GM19467 (cell line): ENCODE measurements around the gene PAX3.

ENCODE experiments used
- ATAC-seq: cut with Tn5 transposase; IDR thresholded peaks from one replicate; pipeline ENCODE4 v1.9.1; 2021; ENCODE audit warnings: mild to moderate bottlenecking, moderate library complexity; ENCODE audit not compliant: unreplicated experiment

Gene PAX3

DNA sequence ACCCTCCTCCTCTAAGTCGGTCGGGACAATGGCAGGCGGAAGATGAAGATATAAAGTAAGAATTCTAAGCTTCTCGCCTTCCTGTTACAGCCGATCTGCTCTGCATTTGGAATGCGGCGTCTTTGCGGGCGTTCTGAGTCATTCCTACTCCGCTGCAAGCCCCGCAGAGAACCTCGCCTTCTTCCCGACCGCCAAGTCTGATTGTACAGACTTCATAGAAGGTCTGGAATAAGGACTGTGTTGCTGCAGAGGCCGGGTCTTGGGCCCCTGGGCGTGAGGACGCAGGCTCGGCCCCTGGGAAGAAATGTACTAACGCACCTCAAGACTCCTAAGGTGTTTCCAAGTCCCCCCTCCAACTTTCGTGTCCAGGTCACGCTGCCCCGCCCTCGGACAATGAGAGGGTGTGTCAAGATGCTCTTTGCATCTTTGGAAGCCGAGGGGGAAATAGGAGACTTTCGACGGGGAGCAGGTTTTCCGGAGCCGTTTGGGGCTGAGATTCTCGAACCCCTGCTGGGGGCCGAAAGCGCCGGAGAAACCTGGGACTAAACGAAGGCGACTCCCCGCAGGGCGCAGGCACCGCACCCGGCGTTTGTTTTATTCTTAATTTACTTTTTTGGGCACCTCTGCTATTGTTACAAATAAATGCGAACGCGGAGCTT is 12.7 kb upstream of the PAX3 start:
- ATAC-seq: no peak

DNA sequence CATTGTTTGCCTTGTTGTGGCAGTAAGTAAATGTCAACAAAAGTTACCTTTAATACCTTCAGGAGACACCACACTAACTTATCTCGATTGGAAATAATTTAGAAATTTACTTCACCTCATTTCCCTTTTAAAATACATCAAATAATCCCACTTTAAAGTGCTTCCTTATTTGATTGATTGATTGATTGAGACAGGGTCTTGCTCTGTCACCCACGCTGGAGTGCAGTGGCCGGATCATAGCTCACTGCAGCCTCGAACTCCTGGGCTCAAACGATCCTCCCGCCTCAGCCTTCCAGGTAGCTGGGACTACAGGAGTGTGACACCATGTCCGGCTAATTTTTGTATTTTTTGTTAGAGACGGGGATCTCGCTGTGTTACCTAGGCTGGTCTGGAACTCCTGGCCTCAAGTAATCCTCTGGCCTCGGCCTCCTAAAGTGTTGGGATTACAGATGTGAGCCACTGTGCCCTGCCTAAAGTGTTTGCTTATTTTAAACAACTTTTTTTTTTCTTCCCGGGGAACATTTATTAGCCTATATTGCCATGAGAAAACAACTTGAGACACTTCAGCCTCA is 12.0 kb upstream of the PAX3 start:
- no peak for ATAC-seq

GRCh38 chr2:222309766-222310165 is 11.0 kb upstream of the PAX3 start:
- no peak for ATAC-seq

DNA sequence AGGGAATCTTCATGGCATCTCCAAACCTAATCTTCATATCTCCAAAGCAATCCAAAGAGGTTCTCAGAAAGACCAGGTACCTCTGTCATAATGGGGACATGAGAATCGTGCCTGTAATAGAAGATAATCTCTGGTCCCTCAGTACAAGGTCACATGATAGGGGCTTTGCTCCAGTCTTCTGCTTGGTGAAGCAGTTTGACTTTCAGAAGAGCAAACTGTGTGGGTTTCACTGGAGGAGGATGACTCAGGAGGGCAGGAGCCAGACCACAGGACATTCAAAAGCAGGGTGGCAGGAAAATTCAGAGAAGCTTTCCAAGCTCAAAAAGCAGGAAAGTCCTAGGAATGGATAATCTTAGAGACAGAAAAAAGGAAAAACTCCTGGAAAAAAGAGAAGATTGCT is 10.6 kb upstream of the PAX3 start:
- ATAC-seq: no peak

DNA sequence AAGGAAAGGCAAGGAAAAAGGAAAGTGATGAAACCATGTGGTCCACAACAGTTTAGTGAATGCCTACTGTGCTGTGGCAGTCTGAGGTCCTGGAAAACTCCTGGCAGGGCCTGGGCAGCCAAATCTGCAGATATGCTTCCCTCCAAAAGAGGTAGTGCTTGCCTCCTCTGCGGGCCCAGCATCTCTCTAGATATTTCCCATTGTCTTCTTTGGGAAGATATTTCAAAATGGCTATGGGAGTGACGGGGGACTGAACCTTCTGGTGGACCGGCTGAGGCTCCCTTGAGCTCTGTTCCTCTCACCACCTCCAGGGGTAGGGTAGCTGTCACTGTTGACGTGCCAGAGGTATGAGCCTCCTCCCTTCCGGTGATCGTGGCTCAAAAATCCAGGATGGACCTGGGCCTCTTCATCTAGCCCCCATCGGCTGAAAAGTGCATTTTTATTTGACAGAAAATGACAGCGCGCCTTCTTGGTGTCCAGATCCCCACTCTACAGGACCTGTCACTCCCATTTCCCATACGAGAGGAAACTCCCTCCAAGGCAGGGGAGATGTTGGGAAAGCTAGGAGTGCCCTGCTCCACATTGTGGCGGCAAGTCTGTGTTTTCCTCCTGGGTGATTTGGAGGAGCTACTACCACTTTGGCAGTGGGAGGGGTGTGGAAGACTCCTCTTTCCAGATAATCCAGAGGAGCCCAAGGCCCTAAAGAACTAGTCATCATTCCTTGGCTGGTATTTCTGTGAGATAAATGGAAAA is 9.4 kb upstream of the PAX3 start:
- ATAC-seq: no peak

- no peak for ATAC-seq
These were observed 8.5 kb upstream of the PAX3 start for GRCh38 chr2:222307143-222307756.

GRCh38 chr2:222306393-222307142 is 7.8 kb upstream of the PAX3 start:
- no peak for ATAC-seq

- ATAC-seq: no peak
These were observed 7.0 kb upstream of the PAX3 start for GRCh38 chr2:222305516-222306392.

- ATAC-seq: no peak
These were observed 6.1 kb upstream of the PAX3 start for GRCh38 chr2:222304737-222305515.

DNA sequence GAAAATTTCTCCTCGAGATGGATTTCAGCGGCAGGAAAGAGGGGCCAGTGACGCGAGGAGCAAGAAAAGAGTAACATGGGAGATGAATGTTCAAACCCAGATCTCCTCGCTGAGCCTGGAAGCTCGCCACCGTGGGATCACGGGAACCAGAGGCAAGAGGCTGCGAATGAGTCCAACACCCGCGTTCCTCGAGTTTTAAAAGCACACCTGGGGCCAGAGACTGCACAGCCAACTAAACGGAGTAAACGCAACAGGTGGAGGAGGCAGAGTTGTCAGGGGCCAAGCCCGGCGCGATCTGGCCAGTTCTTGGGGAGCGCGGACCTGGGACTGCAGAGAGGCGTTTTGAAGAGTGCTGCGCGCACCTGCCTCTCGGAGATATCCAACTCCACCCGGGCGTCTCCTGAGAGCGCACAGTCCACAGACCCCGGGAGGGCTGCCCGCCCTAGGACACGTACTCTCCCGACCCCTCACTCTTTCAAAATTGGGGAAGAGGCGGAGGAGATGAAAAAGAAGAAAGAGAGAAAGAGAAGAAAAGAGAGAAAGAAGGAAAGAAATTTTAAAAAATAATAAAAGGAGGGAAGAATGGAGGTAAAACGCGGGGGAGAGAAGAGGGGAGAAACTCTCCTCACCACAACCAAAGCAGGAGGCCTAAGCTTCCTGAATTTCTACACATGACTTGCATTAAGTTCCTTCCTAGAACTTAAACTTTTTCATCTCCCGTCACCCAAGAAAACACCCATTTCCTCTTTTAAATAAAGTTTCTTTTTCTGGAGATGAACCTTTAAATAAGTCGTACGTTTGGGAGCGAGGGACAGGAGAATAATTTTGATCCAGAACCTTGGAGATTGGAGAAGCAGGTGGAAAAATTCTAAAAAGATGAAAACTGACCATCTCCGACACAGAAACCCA is 5.3 kb upstream of the PAX3 start:
- no peak for ATAC-seq

DNA sequence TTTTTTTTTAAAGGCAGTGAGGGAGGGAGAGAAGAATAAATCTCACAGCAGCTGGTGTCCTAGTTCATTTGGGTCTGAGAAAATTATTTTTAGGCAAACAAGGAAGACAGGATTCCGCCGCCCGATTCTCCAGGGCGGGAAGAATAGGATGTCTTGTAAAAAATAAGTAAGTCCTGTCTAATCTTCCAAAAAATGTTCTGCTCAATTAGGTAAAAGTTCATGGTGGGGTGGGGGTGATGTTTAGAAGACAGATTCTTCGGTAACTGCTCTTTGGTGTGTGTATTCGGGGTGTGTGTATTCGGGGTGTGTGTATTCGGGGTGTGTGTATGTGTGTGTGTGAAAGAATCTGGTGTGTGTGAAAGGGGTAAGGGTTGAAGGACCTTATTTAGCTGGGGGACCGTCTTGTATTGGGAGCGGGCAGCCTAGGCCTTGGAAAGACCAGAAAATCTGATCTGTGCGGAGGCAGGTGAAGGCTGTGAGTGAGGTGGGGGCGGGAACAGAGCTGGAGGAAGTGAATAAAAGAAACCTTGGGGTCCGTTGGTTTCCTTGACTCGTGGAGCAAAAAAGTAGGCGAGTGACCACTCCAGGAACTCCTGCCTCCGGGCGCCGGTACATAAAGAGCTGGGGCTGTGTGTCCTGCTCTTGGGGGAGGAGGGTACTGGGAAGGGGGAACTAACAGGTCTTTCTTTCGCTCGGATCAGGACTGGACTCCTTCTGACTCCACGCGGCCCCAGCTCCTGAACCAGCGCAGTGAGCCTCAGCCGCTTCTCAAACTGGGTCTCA is 4.4 kb upstream of the PAX3 start:
- ATAC-seq: no peak

GRCh38 chr2:222302178-222303018 is 3.6 kb upstream of the PAX3 start:
- no peak for ATAC-seq

GRCh38 chr2:222301796-222302118 is 3.0 kb upstream of the PAX3 start:
- ATAC-seq: no peak

DNA sequence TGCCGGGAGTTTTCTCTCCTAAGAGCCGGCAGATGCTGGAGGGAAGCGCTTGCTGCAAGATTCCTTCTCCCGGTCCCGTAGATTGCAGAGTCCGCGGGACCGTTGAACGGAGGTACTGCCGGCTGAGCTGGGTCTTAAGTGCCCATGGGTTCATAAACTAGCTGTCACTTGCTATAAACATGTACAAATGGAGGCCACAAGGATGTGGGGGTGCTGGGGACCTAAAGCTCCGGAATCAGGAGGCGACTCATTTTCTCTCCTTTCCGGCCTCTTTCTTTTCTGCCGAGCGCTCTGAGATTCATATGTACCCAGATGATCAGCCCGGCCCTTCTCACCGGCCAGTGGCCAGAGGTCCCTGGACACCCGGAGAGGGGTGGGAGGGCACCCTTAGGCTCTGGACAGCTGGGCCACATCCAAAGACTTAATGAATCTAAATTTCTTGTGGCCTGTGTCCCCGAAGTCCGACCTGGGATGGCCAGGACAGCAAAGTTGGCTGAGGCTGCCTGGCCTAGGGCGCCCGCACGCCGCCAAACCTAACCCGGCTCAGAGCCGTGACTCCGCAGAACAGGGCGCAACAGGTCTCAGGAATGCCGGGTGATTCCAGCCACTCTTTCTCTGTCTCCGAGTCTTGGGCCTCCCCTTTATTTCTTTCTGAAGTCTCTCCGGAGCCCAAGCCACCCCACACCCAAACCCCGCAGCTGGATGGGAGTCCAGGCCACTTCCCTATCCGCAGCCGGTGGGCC is 2.4 kb upstream of the PAX3 start:
- no peak for ATAC-seq

DNA sequence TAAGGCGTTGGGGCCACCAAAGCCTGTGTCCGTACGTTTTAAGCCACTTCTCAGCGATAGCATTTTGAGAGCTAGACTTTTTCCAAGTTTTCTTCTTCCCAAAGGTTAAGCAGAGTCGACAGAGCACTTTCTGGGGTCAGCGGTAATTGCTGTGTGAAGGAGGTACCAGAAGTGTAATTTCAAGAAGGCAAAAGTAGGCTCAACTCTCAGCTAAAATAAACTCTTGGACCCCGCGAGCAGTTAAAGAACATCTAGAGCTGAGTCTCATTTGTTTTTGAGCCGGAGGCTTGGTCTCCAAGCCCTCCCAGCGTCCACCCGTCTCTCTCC is 1.9 kb upstream of the PAX3 start:
- ATAC-seq: no peak
